Lower leg skin (tissue), 3 donors: ENCODE results near the gene SLC12A4.

Source experiments
- POLR2A ChIP-seq, 2 donors: fragments of 450-650 bp; IDR thresholded peaks; one replicate each; pipeline ENCODE4 v1.6.1; 2016 to 2017; ENCODE audit warnings: antibody characterized with exemption in 2 of 2, mild to moderate bottlenecking in 1 of 2, moderate library complexity in 1 of 2
- TF ChIP-seq, protein P1 (sequence below), 3 donors: fragments of 450-650 bp; IDR thresholded peaks; one replicate each; pipeline ENCODE4 v1.5.1; 2016; ENCODE audit warnings: antibody characterized with exemption in 3 of 3, mild to moderate bottlenecking in 3 of 3, moderate library complexity in 2 of 3

DNA sequence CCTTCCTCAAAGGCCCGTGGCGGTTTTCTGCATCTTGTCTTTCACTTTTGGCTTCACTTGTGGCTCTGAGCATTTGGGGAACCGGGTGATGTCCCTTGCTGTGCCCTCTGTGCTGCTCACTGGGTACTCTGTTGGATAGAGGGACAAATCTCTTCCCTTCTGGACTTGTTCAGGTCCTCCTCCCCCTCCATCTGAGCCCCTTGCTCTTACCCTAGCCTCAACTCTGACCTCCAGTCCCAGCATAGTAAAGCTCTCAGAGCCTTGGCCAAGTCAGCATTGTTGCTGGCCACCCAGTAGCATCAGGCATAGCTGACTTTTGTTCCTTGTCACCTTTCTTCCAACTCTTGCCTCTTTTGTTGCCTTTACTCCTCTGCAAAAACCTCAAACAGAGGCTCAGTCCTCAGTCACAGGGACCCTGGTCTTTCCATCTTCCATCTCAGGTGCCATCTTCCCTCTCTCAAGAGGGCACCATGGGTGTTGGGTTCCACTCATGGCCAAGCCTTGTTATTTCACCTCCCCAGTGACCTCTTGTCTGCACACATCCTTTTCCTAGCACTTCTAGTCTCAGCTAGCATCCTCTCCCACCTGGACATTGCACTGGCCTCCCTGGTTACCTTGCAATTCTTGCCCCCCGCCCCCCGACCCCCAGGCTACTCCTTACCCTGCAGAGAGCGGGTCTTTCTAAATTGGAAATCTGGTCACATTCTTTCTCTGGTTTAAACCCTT, 31.4 kb downstream of the SLC12A4 start:
- TF ChIP-seq POLR2A (IDR thresholded peaks at IDR 0.05), result no peak
- TF ChIP-seq, protein P1, sequence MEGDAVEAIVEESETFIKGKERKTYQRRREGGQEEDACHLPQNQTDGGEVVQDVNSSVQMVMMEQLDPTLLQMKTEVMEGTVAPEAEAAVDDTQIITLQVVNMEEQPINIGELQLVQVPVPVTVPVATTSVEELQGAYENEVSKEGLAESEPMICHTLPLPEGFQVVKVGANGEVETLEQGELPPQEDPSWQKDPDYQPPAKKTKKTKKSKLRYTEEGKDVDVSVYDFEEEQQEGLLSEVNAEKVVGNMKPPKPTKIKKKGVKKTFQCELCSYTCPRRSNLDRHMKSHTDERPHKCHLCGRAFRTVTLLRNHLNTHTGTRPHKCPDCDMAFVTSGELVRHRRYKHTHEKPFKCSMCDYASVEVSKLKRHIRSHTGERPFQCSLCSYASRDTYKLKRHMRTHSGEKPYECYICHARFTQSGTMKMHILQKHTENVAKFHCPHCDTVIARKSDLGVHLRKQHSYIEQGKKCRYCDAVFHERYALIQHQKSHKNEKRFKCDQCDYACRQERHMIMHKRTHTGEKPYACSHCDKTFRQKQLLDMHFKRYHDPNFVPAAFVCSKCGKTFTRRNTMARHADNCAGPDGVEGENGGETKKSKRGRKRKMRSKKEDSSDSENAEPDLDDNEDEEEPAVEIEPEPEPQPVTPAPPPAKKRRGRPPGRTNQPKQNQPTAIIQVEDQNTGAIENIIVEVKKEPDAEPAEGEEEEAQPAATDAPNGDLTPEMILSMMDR (IDR thresholded peaks at IDR 0.05), result no peak
